ENCODE measurements around the gene GPR42. TPM values are rescaled to one million over a fixed set of nuclear protein-coding genes. Genes with fewer than 3 reads are reported as not detected.
A peak's percentile ranks its signal among the peaks of the same experiment; 100 is the strongest.

The GPR42 gene, protein sequence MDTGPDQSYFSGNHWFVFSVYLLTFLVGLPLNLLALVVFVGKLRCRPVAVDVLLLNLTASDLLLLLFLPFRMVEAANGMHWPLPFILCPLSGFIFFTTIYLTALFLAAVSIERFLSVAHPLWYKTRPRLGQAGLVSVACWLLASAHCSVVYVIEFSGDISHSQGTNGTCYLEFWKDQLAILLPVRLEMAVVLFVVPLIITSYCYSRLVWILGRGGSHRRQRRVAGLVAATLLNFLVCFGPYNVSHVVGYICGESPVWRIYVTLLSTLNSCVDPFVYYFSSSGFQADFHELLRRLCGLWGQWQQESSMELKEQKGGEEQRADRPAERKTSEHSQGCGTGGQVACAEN
- not detected for total RNA-seq
- long read RNA-seq, result 0 reads

DNA sequence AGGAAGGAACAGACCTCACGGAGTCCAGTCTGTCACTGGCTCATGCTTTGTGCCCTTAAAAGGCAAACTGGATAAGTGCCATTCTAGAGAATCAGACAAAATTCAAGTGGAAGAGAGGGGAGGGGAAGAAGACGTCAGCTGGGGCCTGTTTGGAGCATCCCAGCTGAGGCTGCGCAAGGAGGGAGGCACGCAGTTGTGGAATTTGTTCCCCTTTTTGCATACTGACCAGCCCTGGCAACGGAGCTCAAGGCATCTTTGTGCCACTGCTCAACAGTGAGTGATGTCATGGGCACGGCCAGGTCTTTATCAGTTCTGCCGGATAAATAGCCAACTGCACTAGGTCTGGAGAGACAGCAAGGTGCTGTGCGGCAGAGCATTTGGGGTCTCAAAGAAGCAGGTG is at the start of gene GPR42:
GPR42 (plus strand) TSS at position 347 of the 400 bp plus-strand sequence. CDS start 292 bp downstream, outside the sequence.
- intact Hi-C loops (cut with micrococcal nuclease), result no loop called here
- no peak for DNase-seq
- no peak for ATAC-seq

DNA sequence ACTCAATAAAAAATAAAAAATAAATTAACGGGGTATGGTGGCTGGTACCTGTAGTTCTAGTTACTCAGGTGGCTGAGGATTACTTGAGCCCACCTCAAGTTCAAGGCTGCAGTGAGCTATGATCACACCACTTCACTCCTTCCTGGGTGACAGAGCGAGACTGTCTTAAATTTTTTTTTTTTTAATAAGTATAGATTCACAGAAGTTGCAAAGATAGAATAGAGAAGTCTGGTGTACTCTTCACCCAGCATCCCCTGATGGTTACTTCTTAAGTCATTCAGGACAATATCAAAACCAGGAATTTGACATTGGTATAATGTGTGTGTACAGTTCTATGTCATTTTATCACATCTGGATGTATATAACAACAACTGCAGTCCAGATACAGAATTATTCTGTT is 49.6 kb upstream of the GPR42 start:
- intact Hi-C loops (cut with micrococcal nuclease), result no loop called here
- no peak for ATAC-seq

DNA sequence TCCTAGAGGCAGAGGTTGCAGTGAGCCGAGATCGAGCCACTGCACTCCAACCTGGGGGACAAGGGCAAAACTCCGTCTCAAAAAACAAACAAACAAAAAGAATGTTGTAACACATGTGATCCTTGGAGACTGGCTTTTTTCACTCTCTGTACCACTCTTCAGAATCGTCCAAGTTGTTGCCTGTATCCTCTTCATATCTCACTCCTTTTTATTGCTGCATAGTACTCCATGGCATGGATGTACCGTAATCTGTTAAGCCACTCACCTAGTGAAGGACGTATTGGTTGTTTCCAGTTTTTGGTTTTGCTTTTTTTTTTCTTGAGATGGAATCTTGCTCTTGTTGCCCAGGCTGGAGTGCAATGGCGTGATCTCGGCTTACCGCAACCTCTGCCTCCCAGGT is 48.9 kb upstream of the GPR42 start:
- ATAC-seq (no peak), DNase-seq (no peak)
- intact Hi-C loops (cut with micrococcal nuclease), result no loop called here

More for the DNA sequence above, 49.6 kb upstream of the GPR42 start:
- DNase-seq, result no peak

DNA sequence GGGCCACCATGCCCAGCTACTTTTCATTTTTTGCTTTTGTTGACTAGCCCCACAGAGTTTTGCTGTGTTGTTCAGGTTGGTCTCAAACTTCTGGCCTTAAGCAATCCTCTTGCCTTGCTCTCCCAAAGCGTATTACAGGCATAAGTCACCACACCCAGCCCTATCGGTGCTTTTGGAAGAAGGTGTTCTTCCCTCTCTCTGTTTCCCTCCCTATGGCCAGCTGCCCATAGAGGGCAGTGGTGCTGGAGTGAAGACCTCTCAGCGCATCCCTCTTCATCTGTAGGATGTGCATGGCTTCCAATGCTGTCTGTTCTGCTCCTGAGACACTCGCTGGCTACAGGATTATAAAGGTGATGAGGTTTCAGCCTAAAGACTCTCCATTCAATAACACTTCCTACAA is 43.2 kb upstream of the GPR42 start:
- intact Hi-C loops (cut with micrococcal nuclease), result no loop called here
- ATAC-seq (no peak), DNase-seq (no peak)

DNA sequence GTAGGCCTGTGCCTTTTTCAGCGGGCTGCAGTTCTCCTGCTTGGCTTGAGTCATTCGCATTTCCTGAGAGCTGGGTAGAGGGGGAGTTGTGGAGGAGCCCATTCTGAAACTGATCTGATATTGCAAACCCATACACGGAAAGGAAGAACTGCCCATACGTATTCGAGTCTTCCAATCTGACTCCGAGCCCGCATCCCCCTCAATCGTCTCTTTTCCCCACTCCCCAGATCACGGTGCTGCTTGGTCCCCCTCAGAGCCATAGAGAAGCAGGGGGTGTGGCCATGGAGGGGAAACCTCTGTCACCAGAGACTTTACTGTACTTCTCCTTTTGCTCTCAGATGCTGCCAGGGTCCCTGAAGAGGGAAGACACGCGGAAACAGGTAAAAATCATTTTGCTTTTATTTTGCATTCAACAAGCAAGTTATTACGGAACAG is 42.0 kb upstream of the GPR42 start, which contains the start of gene CD22:
CD22 (plus strand) TSS at position 337 of the 435 bp plus-strand sequence. CDS start 2,854 bp downstream, outside the sequence.
- ATAC-seq, result no peak
- intact Hi-C loops (cut with micrococcal nuclease), result no loop called here
- no peak for DNase-seq

DNA sequence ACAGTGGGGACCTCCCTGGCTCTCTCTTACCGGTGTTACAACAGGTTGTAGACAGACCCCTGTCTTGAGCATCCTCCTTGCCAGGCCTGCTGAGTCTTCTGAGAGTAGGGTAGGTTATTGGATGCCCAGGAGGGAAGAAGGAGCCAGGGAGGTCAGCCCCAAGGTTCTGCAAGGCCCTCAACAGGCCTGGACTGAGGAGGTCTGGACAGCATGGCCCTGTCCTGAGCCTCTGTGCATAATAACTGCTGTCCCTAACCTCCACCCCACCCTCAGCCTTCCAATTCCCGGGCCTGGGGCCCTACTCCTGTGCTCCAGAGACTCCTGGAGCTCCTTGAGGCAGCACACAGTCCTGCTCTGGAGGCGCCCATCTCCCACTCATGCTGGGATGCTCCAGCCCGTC is 41.5 kb upstream of the GPR42 start:
- DNase-seq (no peak), ATAC-seq (no peak)
- intact Hi-C loops (cut with micrococcal nuclease), result no loop called here

DNA sequence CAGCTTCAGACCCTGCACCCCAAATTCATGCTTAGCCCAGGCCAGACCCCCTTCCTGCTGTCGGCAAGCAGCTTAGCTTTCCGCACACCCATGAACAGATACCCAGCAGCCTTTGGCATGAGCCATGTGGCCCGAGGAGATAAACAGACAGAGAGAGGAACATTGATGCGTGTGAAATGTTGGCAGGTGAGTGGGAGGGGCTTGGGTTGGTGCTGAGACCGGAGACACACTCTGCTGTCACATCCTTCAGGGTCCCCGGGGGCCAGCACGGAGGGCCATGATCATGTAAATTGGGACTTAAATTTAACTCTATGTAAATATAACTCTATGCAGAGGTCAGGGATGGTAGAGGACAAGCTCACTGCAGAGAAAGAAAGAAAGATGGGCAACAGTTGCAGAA is 40.4 kb upstream of the GPR42 start:
- intact Hi-C loops (cut with micrococcal nuclease), result no loop called here
- no peak for ATAC-seq
- no peak for DNase-seq

DNA sequence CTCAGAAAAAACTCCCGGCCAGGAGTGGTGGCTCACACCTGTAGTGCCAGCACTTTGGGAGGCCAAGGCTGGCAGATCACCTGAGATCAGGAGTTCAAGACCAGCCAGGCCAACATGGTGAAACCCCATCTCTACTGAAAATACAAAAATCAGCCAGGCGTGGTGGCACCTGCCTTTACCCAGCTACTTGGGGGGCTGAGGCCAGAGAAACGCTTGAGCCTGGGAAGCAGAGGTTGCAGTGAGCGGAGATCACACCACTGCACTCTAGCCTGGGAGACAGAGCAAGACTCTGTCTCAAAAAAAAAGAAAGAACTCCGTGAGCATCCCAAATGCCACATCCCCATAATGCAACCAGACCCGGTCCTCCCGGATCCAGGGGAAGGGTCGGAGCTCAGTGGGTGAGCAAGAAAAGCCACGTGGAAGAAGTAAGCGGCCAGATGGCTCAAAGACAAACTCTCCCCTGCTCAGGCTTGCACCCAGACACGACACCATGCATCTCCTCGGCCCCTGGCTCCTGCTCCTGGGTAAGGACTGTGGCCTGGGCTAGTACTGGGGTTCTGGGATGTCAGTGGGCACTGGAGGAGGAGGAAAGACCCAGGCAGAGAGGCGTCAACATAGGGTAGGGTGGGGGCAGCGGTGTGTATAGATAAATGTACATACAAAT is 39.2 kb upstream of the GPR42 start:
- intact Hi-C loops (cut with micrococcal nuclease), result no loop called here
- no peak for DNase-seq

DNA sequence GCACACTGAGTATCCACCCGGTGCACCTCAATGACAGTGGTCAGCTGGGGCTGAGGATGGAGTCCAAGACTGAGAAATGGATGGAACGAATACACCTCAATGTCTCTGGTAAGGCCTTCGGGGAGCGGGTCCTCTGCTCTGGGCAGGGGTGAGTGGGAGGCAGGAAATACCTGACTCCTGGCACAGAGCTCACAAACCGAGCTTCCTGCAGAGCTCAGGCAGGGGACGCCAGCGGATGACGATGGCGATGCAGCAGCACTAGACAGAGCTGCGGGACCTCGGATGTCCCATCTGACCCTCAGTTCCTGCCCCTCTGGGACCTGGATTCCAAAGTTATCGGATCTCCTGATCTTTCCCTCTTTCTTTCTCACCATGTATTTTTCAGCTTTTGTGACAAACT is 38.1 kb upstream of the GPR42 start:
- DNase-seq, result no peak
- ATAC-seq, result no peak
- intact Hi-C loops (cut with micrococcal nuclease), result no loop called here

More for the DNA sequence above, 39.2 kb upstream of the GPR42 start:
- ATAC-seq, result no peak

DNA sequence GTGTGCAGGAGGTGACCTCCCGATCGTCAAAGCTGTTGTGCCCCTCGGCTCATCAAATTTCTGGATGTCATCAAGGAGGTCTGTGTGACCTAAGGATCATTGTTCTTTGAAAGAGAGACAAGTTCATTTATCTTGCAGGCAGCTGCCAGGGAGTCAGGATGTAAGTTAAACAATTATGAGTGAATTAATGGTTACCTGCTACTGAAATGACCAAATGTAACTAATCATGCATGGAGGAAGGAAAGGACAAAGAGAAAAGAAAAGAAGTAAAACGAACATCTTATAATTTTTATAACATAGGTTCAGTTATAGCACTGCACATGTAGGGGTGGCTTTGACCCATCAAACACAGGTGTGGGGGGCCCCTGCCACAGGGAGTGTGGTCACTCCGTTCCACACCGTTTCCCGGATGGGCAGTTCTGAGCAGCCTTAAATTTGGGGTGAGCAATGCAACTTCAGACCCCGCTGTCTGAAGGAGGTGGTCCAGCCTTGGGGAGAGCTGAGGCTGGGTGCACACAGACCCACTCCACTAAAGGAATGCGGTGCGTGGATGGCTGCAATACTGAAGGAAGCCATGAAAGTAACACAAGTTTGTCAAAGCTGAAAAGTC is 36.6 kb upstream of the GPR42 start:
- ATAC-seq, result no peak
- intact Hi-C loops (cut with micrococcal nuclease), result no loop called here
- DNase-seq, result no peak

DNA sequence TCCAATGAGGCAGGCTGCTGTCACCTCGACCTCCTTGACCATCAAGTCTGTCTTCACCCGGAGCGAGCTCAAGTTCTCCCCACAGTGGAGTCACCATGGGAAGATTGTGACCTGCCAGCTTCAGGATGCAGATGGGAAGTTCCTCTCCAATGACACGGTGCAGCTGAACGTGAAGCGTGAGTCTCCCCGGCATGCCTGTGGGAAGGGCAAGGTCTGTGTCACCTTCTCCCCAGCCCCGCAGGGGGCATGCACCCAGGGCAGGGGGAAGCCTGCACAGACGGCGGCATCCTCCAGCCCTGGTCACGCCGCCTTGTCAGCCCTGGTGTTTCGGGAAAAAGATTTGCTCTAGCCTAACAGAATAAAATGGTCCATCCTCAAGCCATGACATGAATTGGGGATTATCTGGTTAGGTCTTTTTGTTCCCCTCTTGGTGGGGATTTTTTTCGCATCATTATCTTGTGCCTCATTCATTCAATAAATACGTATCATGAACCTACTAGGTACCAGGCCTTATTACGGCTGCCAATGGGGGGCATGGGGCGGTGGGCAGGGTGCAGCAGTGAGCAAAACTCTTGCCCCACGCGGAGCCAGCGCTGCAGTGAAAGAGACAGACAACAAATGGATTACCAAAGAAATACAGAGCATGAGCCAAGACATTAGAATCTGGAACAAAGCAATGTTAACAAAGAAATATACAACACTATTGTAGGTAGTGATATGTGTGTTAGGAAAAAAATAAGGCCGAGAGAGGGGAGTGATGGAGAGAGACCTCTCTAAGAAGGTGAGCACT is 34.5 kb upstream of the GPR42 start:
- ATAC-seq (no peak), DNase-seq (peak; percentile 2)
- intact Hi-C loops (cut with micrococcal nuclease), result no loop called here

DNA sequence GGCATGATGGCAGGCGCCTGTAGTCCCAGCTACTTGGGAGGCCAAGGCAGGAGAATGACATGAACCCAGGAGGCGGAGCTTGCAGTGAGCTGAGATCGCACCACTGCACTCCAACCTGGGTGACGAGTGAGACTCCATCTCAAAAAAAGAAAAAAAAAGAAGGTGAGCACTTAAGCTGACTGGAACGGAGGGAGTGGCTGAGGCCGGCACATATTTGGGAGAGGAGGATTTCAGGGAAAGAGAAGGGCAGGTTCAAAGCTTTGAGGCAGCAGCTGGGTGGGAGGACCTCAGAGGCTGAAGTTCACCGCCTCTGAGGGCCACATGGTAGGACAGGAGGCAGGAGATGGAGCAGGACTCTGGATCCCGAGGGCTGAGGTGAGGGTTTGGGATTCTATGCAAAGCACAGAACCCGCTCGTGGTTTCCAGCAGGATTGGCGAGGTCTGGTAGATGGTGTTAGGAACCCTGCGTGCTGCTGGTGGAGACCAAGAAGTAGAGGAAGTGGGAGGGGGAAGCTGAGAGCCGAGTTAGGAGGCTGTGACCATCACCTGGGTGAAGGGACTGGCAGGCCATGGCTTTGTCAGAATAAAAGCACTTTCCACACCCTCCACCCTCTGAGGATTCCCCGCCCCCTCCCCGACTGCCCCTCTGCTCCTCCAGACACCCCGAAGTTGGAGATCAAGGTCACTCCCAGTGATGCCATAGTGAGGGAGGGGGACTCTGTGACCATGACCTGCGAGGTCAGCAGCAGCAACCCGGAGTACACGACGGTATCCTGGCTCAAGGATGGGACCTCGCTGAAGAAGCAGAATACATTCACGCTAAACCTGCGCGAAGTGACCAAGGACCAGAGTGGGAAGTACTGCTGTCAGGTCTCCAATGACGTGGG is 33.5 kb upstream of the GPR42 start:
- intact Hi-C loops (cut with micrococcal nuclease), result no loop called here
- DNase-seq, result peak; percentile 9

DNA sequence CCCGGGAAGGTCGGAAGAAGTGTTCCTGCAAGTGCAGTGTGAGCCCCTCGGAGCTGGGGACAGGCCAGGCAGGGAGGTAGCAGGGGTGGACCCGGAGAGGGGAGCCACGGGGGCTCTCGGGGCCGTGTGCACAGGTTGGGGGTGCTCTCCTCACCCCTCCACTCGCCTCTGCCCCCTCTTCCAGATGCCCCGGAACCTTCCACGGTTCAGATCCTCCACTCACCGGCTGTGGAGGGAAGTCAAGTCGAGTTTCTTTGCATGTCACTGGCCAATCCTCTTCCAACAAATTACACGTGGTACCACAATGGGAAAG is 32.9 kb upstream of the GPR42 start:
- no peak for ATAC-seq
- peak; percentile 15 for DNase-seq
- intact Hi-C loops (cut with micrococcal nuclease), result no loop called here

More for the DNA sequence above, 33.5 kb upstream of the GPR42 start:
- ATAC-seq, result no peak

DNA sequence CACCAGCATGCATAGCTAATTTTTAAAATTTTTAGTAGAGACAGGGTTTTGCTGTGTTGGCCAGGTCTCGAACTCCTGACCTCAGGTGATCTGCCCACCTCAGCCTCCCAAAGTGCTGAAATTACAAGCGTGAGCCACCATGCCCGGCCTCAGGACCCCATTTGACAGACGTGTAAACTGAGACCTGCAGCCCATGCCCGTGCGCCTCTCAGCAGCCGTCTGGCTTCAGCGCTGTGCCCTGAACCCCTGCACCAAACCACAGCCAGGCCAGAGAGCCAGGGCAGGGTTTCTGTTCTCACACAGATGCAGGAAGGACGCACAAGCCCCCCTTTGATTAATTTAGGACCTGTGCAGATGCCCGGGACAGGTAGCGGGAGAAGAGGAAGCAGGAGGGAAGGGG is 30.4 kb upstream of the GPR42 start:
- ATAC-seq, result no peak
- intact Hi-C loops (cut with micrococcal nuclease), result no loop called here
- peak; percentile 10 for DNase-seq

DNA sequence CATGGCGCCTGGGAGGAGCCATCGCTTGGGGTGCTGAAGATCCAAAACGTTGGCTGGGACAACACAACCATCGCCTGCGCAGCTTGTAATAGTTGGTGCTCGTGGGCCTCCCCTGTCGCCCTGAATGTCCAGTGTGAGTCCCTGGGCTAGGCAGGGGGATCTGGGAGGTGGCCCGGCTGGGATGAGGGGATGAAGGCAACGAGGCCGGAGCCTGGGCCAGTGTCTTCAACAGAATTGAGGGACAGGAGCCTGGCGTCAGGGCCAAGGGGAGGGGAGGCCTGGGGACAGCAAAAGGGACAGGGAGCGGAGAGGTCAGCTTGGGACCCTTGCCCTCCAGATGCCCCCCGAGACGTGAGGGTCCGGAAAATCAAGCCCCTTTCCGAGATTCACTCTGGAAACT is 29.9 kb upstream of the GPR42 start:
- ATAC-seq (no peak), DNase-seq (peak; percentile 8)
- intact Hi-C loops (cut with micrococcal nuclease), result no loop called here

DNA sequence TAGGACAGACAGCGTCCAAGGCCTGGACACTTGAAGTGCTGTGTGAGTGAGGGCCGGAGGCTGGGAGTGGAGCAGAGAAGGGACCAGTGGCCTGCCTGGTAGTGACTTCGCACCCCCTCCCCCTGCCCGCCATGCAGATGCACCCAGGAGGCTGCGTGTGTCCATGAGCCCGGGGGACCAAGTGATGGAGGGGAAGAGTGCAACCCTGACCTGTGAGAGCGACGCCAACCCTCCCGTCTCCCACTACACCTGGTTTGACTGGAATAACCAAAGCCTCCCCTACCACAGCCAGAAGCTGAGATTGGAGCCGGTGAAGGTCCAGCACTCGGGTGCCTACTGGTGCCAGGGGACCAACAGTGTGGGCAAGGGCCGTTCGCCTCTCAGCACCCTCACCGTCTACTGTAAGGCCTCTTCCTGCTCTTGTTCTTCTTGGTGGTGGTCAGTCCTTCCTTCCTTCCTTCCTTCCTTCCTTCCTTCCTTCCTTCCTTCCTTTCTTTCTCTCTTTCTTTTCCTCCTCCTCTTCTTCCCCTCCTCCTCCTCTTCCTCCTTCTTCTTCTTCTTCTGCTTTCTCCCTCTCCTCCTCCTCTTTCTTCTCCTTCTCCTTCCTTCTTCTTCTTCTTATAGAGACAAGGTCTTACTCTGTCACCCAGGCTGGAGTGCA is 29.2 kb upstream of the GPR42 start:
- DNase-seq (peak; percentile 6), ATAC-seq (no peak)
- intact Hi-C loops (cut with micrococcal nuclease), result no loop called here

DNA sequence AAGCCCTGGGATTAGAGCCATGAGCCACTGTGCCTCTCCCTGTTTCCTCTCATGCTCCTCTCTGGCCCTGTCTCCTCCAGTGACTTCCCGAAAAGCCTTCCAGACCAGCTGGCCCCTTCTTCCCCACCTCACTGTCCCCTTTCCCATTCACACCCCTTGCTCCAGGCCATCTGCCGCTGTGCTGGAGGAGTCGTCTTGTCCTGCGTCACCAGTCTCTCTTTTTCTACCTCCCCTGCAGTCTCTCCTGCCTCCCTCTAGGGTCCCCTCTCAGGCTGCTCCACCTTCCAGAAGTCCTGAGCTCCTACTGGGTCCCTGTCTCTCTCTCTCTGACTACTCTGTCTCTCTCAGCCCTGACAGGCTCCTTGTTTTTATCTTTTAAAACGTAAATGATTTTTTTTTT is 28.4 kb upstream of the GPR42 start:
- DNase-seq (no peak), ATAC-seq (no peak)
- intact Hi-C loops (cut with micrococcal nuclease), result no loop called here

DNA sequence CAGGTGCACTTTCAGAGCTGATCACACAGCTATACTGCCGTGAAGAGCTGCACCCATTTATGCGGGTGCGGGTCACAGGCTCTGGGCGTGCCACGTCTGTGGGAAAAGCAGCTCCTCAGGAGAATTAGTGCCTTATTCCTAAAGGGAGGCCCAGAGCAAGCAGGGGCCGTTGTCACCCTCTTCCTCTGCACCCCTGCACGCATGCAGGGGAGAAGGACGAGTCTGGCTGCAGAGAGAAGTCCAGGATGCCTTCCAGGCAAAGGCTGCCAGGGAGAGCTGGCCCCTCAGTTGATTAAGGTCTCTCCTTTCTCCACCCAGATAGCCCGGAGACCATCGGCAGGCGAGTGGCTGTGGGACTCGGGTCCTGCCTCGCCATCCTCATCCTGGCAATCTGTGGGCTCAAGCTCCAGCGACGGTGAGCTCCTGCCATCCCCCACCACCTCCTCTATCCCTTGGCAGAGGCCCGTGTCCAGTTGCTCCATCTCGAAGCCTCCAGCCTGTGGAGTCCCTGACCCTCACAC is 26.3 kb upstream of the GPR42 start:
- DNase-seq (no peak), ATAC-seq (no peak)
- intact Hi-C loops (cut with micrococcal nuclease), result no loop called here

All from left ventricle myocardium superior (tissue), 1 donor.